GM13976 (cell line): Measurements from ENCODE around the gene ATP2B1.

Source experiments
- DNase-seq: peaks from one replicate; pipeline ENCODE4 v3.0.0; 2012; ENCODE audit warnings: low spot score
- in situ Hi-C: fragments of 300-500 bp; cut with MboI; formaldehyde crosslinking; loops from one replicate; pipeline ENCODE4 v1.12.0; 2022; ENCODE audit warnings: low sequenced_read_pairs, mixed read lengths, inconsistent platforms; ENCODE audit not compliant: unreplicated experiment
- TF ChIP-seq, protein P1 (sequence below): IDR thresholded peaks from 2 replicates; pipeline ENCODE4 v1.5.1; 2012; ENCODE audit warnings: borderline replicate concordance, mild to moderate bottlenecking; ENCODE audit not compliant: insufficient read depth; ENCODE audit errors: extremely low read depth, missing control alignments, control extremely low read depth

ATP2B1 gene

DNA sequence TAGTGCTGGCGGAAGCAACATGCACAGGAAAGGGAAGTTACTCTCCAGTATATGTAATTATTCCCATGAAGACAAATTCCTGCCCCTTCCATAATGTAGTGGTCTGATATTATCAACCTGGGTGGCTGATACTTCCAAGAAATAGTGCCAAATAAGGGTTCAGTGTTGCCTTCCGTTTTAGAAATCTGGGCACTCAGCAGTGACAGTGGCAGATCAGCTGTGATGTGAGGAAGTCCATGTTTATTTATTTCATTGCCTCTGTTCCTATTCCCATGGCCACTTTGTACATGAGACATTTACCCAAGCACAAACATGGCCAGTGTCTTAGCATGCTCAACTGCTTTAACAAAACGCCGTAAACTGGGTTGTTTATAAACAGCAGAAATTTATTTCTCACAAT is 162.5 kb downstream of the ATP2B1 start:
- in situ Hi-C loops, result loop anchor here (25.0 kb wide), 2 partner anchors 716 to 1366 kb away; no protein-coding TSS in a partner anchor
- no peak for DNase-seq
- TF ChIP-seq, protein P1, sequence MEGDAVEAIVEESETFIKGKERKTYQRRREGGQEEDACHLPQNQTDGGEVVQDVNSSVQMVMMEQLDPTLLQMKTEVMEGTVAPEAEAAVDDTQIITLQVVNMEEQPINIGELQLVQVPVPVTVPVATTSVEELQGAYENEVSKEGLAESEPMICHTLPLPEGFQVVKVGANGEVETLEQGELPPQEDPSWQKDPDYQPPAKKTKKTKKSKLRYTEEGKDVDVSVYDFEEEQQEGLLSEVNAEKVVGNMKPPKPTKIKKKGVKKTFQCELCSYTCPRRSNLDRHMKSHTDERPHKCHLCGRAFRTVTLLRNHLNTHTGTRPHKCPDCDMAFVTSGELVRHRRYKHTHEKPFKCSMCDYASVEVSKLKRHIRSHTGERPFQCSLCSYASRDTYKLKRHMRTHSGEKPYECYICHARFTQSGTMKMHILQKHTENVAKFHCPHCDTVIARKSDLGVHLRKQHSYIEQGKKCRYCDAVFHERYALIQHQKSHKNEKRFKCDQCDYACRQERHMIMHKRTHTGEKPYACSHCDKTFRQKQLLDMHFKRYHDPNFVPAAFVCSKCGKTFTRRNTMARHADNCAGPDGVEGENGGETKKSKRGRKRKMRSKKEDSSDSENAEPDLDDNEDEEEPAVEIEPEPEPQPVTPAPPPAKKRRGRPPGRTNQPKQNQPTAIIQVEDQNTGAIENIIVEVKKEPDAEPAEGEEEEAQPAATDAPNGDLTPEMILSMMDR, result no peak

- TF ChIP-seq, protein P1, result no peak
- in situ Hi-C loops, result loop anchor here (25.0 kb wide), 2 partner anchors 718 to 1368 kb away; no protein-coding TSS in a partner anchor
- DNase-seq, result no peak
These were observed 163.9 kb downstream of the ATP2B1 start for GRCh38 chr12:89544681-89545184.

DNA sequence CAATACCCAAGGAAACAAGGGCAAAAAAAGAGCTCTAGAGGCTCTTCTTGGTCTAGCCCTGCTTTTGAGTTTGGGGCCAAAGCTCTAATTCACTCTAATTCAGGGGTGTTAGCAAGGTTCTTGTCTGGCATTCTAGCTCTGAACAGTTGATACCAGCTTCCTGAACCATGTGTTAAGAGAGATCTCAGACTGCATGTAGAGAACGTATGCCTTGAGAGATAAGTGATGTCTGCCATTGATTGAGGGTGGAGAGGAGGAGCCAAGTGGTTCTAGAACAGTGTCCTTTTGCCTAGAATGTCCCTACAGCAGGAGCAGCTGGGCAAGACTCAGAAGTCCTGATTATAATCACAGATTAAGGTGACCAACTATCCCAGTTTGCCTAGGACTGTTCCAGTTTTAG is 164.6 kb downstream of the ATP2B1 start:
- DNase-seq, result no peak
- in situ Hi-C loops, result loop anchor here (25.0 kb wide), 2 partner anchors 718 to 1368 kb away; no protein-coding TSS in a partner anchor
- TF ChIP-seq, protein P1, result no peak

DNA sequence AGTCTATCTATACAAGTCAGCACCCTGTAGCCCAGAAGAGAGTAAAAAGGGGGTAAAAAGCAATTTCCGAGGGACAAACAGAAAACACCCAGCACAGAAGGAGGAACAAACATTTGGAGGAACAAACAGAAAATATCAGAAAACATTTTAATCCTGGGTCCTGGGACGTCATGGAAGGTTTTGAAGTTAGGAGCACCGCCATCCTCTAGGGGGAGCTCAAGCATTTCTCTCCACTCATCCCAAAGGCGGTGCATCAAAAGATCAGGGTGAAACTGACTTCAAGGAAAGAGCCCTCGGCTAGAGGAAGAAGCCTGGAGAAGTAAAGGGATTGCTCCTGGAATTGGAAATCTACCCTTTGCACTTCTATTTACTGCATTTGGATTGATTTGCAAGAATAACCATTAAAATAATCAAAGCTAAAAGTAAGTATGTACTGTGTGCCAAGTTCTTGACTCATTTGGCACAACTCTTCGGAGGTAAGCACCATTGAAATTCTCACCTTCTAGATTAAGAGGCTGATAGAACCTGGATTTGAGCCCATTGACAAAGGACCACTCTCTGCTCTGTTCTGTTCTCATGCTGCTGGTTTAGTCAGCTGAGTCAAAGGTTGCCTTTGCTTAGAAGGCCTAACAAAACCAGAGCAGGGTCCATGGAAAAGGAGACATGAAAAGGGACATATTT is 165.6 kb downstream of the ATP2B1 start:
- in situ Hi-C loops, result loop anchor here (25.0 kb wide), 2 partner anchors 719 to 1369 kb away; no protein-coding TSS in a partner anchor

DNA sequence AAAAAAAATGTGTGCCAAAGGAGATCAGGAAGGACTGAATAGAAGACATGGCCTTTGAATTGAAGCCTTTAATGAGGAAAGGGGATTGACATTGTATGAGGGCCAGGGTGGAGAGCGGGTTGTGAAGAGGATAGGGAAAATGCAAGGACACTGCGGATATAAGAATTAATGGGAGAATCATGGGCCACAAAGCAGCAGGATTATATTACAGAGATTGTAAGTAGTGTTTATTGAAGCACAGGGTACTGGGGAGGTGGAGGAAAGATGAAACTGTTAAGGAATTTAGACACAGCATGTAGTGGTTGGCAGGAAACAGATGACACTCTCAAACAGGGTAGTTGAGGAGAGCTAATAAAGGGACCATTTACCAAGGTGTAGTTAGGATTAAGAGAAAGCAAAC is 166.4 kb downstream of the ATP2B1 start:
- DNase-seq, result no peak
- TF ChIP-seq, protein P1, result no peak
- in situ Hi-C loops, result loop anchor here (25.0 kb wide), 2 partner anchors 720 to 1370 kb away; no protein-coding TSS in a partner anchor

More for the DNA sequence above, 165.6 kb downstream of the ATP2B1 start:
- peak; percentile 50 for DNase-seq
- TF ChIP-seq, protein P1, result peak; percentile 68

DNA sequence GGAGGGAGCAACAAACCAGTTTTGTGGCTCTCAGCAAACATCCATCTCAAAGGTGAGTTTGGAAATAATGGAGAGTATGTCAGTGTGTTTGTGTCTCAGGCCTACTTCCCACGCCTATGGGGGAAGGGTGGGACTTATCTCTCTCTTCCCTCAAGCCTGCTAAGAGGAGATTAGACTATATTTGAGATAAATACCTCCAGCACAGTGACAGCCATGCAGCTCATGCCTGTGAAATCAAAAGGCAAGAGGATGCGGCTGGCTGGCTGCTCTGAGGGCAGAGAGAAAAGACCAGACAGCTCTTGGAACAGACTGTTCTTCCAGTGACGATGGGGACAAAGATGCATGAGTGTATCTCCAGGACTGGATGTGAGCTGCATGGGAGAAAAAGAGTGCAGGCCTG is 168.1 kb downstream of the ATP2B1 start:
- TF ChIP-seq, protein P1, result no peak
- in situ Hi-C loops, result loop anchor here (25.0 kb wide), 2 partner anchors 722 to 1372 kb away; no protein-coding TSS in a partner anchor
- no peak for DNase-seq
